22Rv1 (cell line): ENCODE measurements around the gene DNAJA1.

Experiments
- CTCF ChIP-seq: fragments of 450-650 bp; IDR thresholded peaks from 2 replicates; pipeline ENCODE4 v1.5.1; 2017; ENCODE audit warnings: mild to moderate bottlenecking
- ZFX ChIP-seq: fragments of 450-650 bp; IDR thresholded peaks from 2 replicates; pipeline ENCODE4 v1.6.1; 2017; ENCODE audit warnings: antibody characterized with exemption, borderline replicate concordance

GRCh38 chr9:32991897-32992594 is 33.0 kb upstream of the DNAJA1 start:
- TF ChIP-seq CTCF (no peak), ZFX (no peak)
